Fibroblast of skin of scalp (primary cell): ENCODE measurements around the gene LRRC47.

Experiments used
- DNase-seq: peaks from one replicate; pipeline ENCODE4 v3.0.0-alpha.2; 2013

LRRC47 gene

GRCh38 chr1:3731583-3732433, 64.5 kb downstream of the LRRC47 start:
- DNase-seq: no peak

- no peak for DNase-seq
These were observed 65.6 kb downstream of the LRRC47 start for GRCh38 chr1:3730543-3731247.

GRCh38 chr1:3729594-3730542, 66.4 kb downstream of the LRRC47 start:
- no peak for DNase-seq
